ENCODE measurements around the gene USP51.
A peak's percentile ranks its signal among the peaks of the same experiment; 100 is the strongest.
"Not testable (repeated sequence)": the region's sequence is repeated elsewhere in the genome, so short reads cannot be mapped to it uniquely, and the experiment has no call there.

The USP51 gene

GRCh38 chrX:55489314-55490009 lies at the start of gene USP51:
Gene USP51 (minus strand): TSS chrX:55489848. CDS start chrX:55488939, 909 bp downstream.
- no peak for DNase-seq

DNA sequence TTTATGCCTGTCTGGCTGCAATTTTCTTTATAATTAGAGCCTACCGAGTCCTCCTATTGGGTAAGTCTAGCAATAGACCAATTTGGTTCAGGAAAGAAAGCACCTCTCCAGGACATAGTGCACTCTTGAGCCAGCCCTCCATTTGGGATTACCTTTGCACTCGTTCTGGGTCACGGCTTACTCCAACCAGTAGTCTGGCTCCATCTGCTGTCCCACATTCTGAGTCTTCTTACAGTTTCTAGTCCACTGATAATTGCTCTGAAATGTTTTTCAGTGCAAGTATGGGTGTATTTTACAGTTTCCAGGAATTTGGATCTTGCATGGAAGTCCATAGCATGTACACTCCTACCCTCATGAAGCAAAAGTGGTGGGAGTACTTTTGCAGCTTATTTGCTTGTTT lies 34.8 kb upstream of the USP51 start:
- DNase-seq, result no peak

- no peak for DNase-seq
Measured at GRCh38 chrX:55523356-55523755, 33.7 kb upstream of the USP51 start.

- no peak for DNase-seq
Measured at GRCh38 chrX:55522596-55523276, 33.1 kb upstream of the USP51 start.

DNA sequence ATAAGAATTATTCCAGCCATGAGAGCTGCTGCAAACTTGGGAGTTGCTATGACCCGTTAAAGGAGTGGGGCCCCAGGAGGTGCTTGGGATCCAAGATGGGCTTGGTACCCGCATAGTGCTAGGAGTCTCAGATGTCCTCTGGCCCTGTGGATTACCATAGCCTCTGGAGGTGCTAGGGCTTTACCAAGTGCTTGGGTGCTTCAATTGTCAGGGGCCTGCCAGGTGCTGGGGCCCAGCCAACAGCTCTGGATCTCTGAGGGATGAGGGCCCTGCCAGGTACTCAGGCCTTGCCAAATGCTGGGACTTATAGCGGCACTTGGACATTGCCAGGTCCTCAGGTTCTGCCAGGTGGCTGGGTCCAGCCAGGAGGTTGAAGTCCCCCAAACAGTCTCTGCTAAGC lies 32.0 kb upstream of the USP51 start:
- no peak for DNase-seq

- DNase-seq, result not testable (repeated sequence)
Measured at GRCh38 chrX:55516794-55517481, 27.3 kb upstream of the USP51 start.

DNA sequence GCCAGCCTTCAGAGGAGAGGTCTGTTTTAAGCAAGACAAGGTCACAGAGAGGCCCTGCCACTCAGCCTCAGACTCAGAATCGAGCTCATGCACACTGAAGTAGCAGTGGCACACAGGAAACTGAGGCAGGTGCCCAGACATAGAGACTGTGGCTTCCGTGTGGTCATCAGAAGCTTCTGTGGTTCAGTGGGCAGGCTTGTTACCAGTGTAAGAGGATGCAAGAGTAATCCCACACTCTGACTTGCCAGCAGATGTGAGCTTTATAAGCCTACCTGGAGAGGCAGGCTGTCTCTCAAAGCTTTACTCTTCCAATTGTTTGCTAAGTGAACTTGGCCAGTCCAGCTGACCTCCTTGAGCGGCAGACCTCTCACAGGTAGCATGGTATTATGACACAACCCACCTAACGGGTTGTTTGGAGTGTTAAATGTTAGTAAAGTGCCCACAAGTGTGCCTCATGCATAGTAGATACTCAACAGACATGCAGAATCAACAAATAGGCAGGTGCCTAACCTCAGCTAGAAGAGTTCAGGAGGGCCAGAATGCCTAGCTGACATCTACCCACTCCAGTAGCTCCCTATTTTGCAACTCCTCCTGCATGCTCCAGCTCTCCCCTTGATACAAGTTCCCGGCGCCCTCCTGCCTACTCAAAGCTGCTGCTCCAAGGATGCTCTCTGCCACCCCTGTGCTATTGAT lies 23.5 kb upstream of the USP51 start:
- DNase-seq, result not testable (repeated sequence)

GRCh38 chrX:55508410-55509152 lies 18.9 kb upstream of the USP51 start:
- not testable (repeated sequence) for DNase-seq

- DNase-seq, result not testable (repeated sequence)
Measured at GRCh38 chrX:55507699-55508098, 18.1 kb upstream of the USP51 start.

- not testable (repeated sequence) for DNase-seq
Measured at GRCh38 chrX:55507010-55507409, 17.4 kb upstream of the USP51 start.

- DNase-seq, result no peak
Measured at GRCh38 chrX:55490974-55491373, 1.3 kb upstream of the USP51 start.

DNA sequence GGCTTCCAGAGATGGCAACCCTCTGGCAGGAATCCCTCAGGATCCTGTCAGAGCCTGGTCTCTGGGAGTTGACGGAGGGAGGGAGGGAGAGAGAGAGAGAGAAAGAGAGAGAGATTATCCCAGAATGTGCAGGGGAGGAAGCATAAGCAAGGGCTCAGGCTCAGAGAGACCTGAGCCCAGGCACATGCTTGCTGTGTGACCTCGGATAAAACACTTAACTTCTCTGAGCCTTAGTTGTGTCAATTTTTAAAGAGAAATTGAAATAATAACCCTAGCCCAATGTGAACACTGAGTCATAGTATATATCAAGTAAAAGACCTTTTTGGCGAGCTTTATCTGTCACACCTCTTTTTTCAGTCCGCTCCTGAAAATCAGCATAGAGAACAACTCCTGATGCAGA lies 473 bp upstream of the USP51 start:
- no peak for DNase-seq

- peak; percentile 22 for DNase-seq
Measured at GRCh38 chrX:55488593-55489313, 895 bp downstream of the USP51 start.

- no peak for DNase-seq
Measured at GRCh38 chrX:55488006-55488592, 1.5 kb downstream of the USP51 start.

GRCh38 chrX:55487143-55487542 lies 2.5 kb downstream of the USP51 start:
- DNase-seq, result no peak

DNA sequence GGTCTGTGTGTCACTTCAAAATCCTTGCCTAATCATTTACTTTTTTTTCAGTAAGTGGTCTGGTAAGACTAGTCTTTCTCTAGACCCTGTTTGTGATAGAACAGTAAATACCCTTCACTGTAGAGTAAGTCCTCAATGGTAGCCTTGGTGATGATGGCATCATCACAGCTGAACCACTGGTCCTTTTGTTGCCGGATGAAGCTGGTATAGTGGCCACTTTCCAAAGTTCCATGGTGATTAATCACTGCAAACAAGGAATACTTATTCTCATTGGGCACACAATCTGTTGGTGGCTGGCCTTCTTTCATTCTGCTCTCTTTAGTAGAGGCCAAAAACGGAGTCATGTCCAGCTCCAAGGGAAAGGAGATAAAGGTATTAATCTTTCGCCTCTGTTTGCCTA lies 2.9 kb downstream of the USP51 start:
- no peak for DNase-seq

GRCh38 chrX:55484948-55485347 lies 4.7 kb downstream of the USP51 start:
- no peak for DNase-seq

- no peak for DNase-seq
Measured at GRCh38 chrX:55480390-55481062, 9.1 kb downstream of the USP51 start.

DNA sequence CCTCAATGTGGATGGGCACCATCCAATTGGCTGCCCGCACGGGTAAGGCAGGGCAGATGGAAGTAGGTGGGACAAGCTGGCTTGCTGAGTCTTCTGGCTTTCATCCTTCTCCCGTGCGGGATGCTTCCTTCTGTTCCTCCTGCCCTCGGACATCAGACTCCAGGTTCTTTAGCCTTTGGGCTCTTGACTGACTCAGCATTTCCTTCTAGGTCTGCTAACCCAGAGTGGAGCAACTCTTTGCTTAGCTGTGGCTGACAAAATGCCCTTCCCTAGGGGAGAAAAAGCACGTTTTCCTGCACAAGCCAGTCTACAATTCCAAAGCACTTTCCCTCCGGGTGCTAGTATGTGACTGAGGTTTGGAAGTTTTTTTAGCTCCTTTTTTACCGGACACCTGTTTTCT lies 9.7 kb downstream of the USP51 start:
- DNase-seq, result not testable (repeated sequence)

- not testable (repeated sequence) for DNase-seq
Measured at GRCh38 chrX:55465791-55466190, 23.9 kb downstream of the USP51 start.

DNA sequence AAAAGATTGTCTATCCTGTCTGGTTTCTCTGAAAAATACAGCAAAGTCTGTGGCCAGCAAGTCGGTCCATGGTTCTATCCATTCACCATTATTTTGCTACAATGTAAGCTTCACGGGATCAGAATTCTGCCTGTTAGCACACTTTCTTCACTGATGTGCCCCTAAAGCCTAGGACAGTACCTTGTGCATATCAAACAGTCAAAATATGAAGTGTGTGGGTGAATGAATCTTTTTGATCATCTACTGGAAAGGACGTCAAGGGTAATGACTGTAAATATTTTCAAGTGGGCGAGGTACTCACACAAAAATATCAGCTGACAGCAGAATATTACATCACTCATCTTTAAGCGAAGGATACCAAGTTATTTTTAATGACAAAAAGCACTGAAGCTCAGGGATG lies 24.5 kb downstream of the USP51 start:
- DNase-seq, result not testable (repeated sequence)

All from NCI-H146 (cell line).